OCI-LY7 (cell line): ENCODE measurements around the gene KCNJ14.
"Not testable (repeated sequence)": the region's sequence is repeated elsewhere in the genome, so short reads cannot be mapped to it uniquely, and the experiment has no call there.

Experiments used
- CTCF ChIP-seq: fragments of 200-600 bp; sonication (generic); conservative IDR thresholded peaks from 2 replicates; pipeline ENCODE4 v1.5.1; 2014; ENCODE audit warnings: mild to moderate bottlenecking, antibody characterized with exemption, low read length, moderate library complexity, mixed read lengths
- EZH2phosphoT487 ChIP-seq: fragments of 200-600 bp; sonication (generic); IDR thresholded peaks from 2 replicates; pipeline ENCODE4 v1.6.1; 2018; ENCODE audit warnings: low read depth, borderline replicate concordance, mild to moderate bottlenecking, mixed run types, antibody characterized with exemption, low read length, moderate library complexity, mixed read lengths

DNA sequence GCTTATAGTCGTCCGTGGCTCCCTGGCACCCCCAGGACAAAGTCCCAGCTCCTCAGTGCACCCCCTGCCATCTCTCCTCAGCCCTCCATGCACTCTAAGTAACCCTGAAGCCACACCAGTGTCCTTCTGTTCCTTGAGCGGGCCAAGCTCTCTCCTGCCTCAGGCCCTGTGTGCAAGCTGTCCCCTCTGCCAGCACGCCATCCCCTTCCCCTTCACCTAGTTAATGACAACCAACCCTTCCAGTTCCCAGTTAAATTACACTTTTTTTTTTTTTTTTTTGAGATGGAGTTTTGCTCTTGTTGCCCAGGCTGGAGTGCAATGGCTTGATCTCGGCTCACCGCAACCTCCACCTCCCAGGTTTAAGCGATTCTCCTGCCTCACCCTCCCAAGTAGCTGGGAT is 33.1 kb downstream of the KCNJ14 start:
- TF ChIP-seq CTCF, EZH2phosphoT487: not testable (repeated sequence)
